H1 (cell line): ENCODE results near the gene CHRM1. TPM values are rescaled to one million over a fixed set of nuclear protein-coding genes. Genes with fewer than 3 reads are reported as not detected.
A peak's percentile ranks its signal among the peaks of the same experiment; 100 is the strongest.

Source experiments
- CTCF ChIA-PET: fragments of 300-600 bp; sonication (Branson Sonifier 250); formaldehyde crosslinking; loops from one replicate; lab custom pipeline; 2021; ENCODE audit not compliant: partially characterized antibody; lab: Charles Lee
- POLR2A ChIA-PET: fragments of 300-600 bp; sonication (Branson Sonifier 250); formaldehyde crosslinking; loops from one replicate; lab custom pipeline; 2021; ENCODE audit warnings: inconsistent platforms; ENCODE audit not compliant: partially characterized antibody; lab: Charles Lee
- DNase-seq, 2 experiments: peaks; one replicate each; pipeline versions ENCODE4 v3.0.0 to v3.0.0-alpha.2; 2010 to 2022; ENCODE audit warnings: low spot score in 2 of 2, low read depth in 1 of 2, mixed read lengths in 1 of 2
- FAIRE-seq: peaks from 2 replicates; lab custom pipeline; 2011; peaks lifted over from hg19 to GRCh38; lab: Jason Lieb, UNC
- H2AFZ ChIP-seq: 2 replicates; pipeline ENCODE4 v1.8.1; 2012; ENCODE audit warnings: low read length, inconsistent platforms
- H2AK5ac ChIP-seq: 2 replicates; pipeline ENCODE4 v1.6.1; 2013; ENCODE audit warnings: low read depth, low read length
- H2BK120ac ChIP-seq: replicated peaks from 2 replicates; pipeline ENCODE3; 2013; ENCODE audit warnings: low read depth, low read length, inconsistent platforms
- H2BK12ac ChIP-seq: 2 replicates; pipeline ENCODE4 v1.6.1; 2013; ENCODE audit warnings: low read depth, low read length
- H2BK15ac ChIP-seq: 2 replicates; pipeline ENCODE4 v1.6.1; 2013; ENCODE audit warnings: low read length
- H2BK20ac ChIP-seq: 2 replicates; pipeline ENCODE4 v1.6.1; 2013; ENCODE audit warnings: low read length
- H2BK5ac ChIP-seq: 2 replicates; pipeline ENCODE4 v1.6.1; 2013; ENCODE audit warnings: low read depth, low read length
- H3K14ac ChIP-seq: 2 replicates; pipeline ENCODE4 v1.6.1; 2013; ENCODE audit warnings: inconsistent platforms; ENCODE audit not compliant: insufficient read length
- H3K18ac ChIP-seq: 2 replicates; pipeline ENCODE4 v1.6.1; 2013; ENCODE audit warnings: low read length; ENCODE audit errors: extremely low read depth
- H3K23ac ChIP-seq: 2 replicates; pipeline ENCODE4 v1.6.1; 2013; ENCODE audit warnings: inconsistent platforms; ENCODE audit not compliant: insufficient read length
- H3K23me2 ChIP-seq: 2 replicates; pipeline ENCODE4 v1.6.1; 2013; ENCODE audit warnings: low read depth, low read length
- H3K27ac ChIP-seq: 2 replicates; pipeline ENCODE4 v1.6.1; 2011; ENCODE audit warnings: low read depth, low read length, inconsistent platforms
- H3K27me3 ChIP-seq, 4 experiments: replicated peaks in 1 of 4; 1 replicate in 1 of 4; 2 replicates in 3 of 4; pipeline versions ENCODE4 v1.6.1 to v1.8.1; 2011 to 2013; ENCODE audit warnings: low read length in 3 of 4, mild to moderate bottlenecking in 3 of 4, inconsistent platforms in 2 of 4, mixed read lengths in 2 of 4, moderate library complexity in 1 of 4; ENCODE audit not compliant: control insufficient read depth in 3 of 4, insufficient read depth in 3 of 4; ENCODE audit errors: extremely low read depth in 1 of 4
- H3K36me3 ChIP-seq, 4 experiments: 2 replicates each; pipeline versions ENCODE4 v1.6.1 to v1.8.1; 2011 to 2013; ENCODE audit warnings: mild to moderate bottlenecking in 4 of 4, low read length in 3 of 4, moderate library complexity in 2 of 4, control low read depth in 1 of 4, inconsistent platforms in 1 of 4; ENCODE audit not compliant: insufficient read depth in 4 of 4, control insufficient read depth in 2 of 4
- H3K4ac ChIP-seq: replicated peaks from 2 replicates; pipeline ENCODE3; 2013; ENCODE audit warnings: low read length, low read depth, mixed read lengths, inconsistent platforms; ENCODE audit not compliant: insufficient read length
- H3K4me1 ChIP-seq, 4 experiments: replicated peaks in 1 of 4; 1 replicate in 1 of 4; 2 replicates in 3 of 4; pipeline versions ENCODE4 v1.6.1 to v1.8.1; 2011 to 2013; ENCODE audit warnings: low read length in 3 of 4, inconsistent platforms in 2 of 4, mixed read lengths in 1 of 4; ENCODE audit not compliant: insufficient read depth in 4 of 4, control insufficient read depth in 3 of 4
- H3K4me2 ChIP-seq, 2 experiments: 2 replicates each; pipeline versions ENCODE4 v1.6.1 to v1.8.1; 2011 to 2013; ENCODE audit warnings: low read depth in 2 of 2, low read length in 2 of 2, control low read depth in 1 of 2, inconsistent platforms in 1 of 2, mild to moderate bottlenecking in 1 of 2; ENCODE audit not compliant: insufficient read depth in 1 of 2
- H3K4me3 ChIP-seq, 4 experiments: fragments of 200-600, 300-600 bp in 1 of 4; sonication (generic), shearing (Covaris generic), sonication (Bioruptor Twin) in 1 of 4; 2 replicates each; pipeline versions ENCODE4 v1.5.1 to v1.8.1; 2011 to 2016; ENCODE audit warnings: low read length in 4 of 4, low read depth in 3 of 4, control low read depth in 2 of 4, inconsistent platforms in 2 of 4, mild to moderate bottlenecking in 2 of 4, mixed read lengths in 1 of 4, moderate library complexity in 1 of 4; ENCODE audit not compliant: insufficient read depth in 2 of 4; ENCODE audit errors: extremely low read depth in 1 of 4
- H3K56ac ChIP-seq: replicated peaks from 2 replicates; pipeline ENCODE3; 2013; ENCODE audit warnings: low read depth, mild to moderate bottlenecking, mixed read lengths, low read length, inconsistent platforms; ENCODE audit not compliant: insufficient read length
- H3K79me1 ChIP-seq: 2 replicates; pipeline ENCODE4 v1.6.1; 2013; ENCODE audit warnings: low read depth, low read length, control low read depth
- H3K79me2 ChIP-seq, 2 experiments: 2 replicates each; pipeline versions ENCODE4 v1.6.1 to v1.8.1; 2012 to 2013; ENCODE audit warnings: low read length in 2 of 2, mild to moderate bottlenecking in 2 of 2, inconsistent platforms in 1 of 2; ENCODE audit not compliant: insufficient read depth in 2 of 2, control insufficient read depth in 1 of 2
- H3K9ac ChIP-seq, 4 experiments: replicated peaks in 1 of 4; 1 replicate in 1 of 4; 2 replicates in 3 of 4; pipeline versions ENCODE4 v1.6.1 to v1.8.1; 2011 to 2013; ENCODE audit warnings: low read depth in 3 of 4, low read length in 3 of 4, control low read depth in 2 of 4, mild to moderate bottlenecking in 2 of 4, moderate library complexity in 2 of 4, inconsistent platforms in 1 of 4; ENCODE audit errors: extremely low read depth in 1 of 4
- H3K9me3 ChIP-seq, 2 experiments: 2 replicates each; pipeline versions ENCODE4 v1.6.1 to v1.8.1; 2012 to 2013; ENCODE audit warnings: mild to moderate bottlenecking in 2 of 2, moderate library complexity in 2 of 2, control low read depth in 1 of 2, inconsistent platforms in 1 of 2, low read depth in 1 of 2, low read length in 1 of 2, mixed read lengths in 1 of 2; ENCODE audit not compliant: insufficient read depth in 2 of 2
- H4K20me1 ChIP-seq, 2 experiments: replicated peaks in 1 of 2; 2 replicates each; pipeline versions ENCODE3 to v1.8.1; 2011 to 2013; ENCODE audit warnings: inconsistent platforms in 2 of 2, low read length in 2 of 2, mild to moderate bottlenecking in 1 of 2; ENCODE audit not compliant: insufficient read depth in 2 of 2, control insufficient read depth in 1 of 2
- H4K5ac ChIP-seq: 2 replicates; pipeline ENCODE4 v1.6.1; 2013; ENCODE audit warnings: low read length, low read depth, mixed read lengths, inconsistent platforms; ENCODE audit not compliant: insufficient read length
- H4K8ac ChIP-seq: 2 replicates; pipeline ENCODE4 v1.8.0; 2013; ENCODE audit warnings: mild to moderate bottlenecking, moderate library complexity, low read length, inconsistent platforms; ENCODE audit not compliant: insufficient read depth; ENCODE audit errors: extremely low read depth
- H4K91ac ChIP-seq: replicated peaks from 2 replicates; pipeline ENCODE3; 2013; ENCODE audit warnings: low read length, mixed read lengths, inconsistent platforms; ENCODE audit not compliant: insufficient read length
- E2F6 ChIP-seq: IDR thresholded peaks from 2 replicates; pipeline ENCODE4 v1.6.1; 2012; ENCODE audit warnings: inconsistent platforms
- KDM1A ChIP-seq: fragments of 200-600, 300-600 bp; sonication (generic); IDR thresholded peaks from 2 replicates; pipeline ENCODE4 v1.7.1; 2016; ENCODE audit warnings: mild to moderate bottlenecking, low read length, borderline replicate concordance
- POLR2A ChIP-seq, 2 experiments: IDR thresholded peaks; 1 replicate in 1 of 2; 2 replicates in 1 of 2; pipeline ENCODE4 v1.6.1; 2011; ENCODE audit warnings: low read depth in 2 of 2, low read length in 2 of 2, mild to moderate bottlenecking in 2 of 2; ENCODE audit errors: control extremely low read depth in 1 of 2
- POLR2AphosphoS5 ChIP-seq: IDR thresholded peaks from 2 replicates; pipeline ENCODE4 v1.6.1; 2011; ENCODE audit warnings: low read depth, low read length
- SIN3A ChIP-seq, 2 experiments: IDR thresholded peaks in 1 of 2; conservative IDR thresholded peaks in 1 of 2; 2 replicates each; pipeline ENCODE4 v1.6.1; 2011 to 2012; ENCODE audit warnings: low read length in 2 of 2, improper control_type of control experiment in 1 of 2, low read depth in 1 of 2, mild to moderate bottlenecking in 1 of 2
- SP1 ChIP-seq: IDR thresholded peaks from 2 replicates; pipeline ENCODE4 v1.6.1; 2011; ENCODE audit warnings: low read depth, low read length
- SRF ChIP-seq: IDR thresholded peaks from 2 replicates; pipeline ENCODE4 v1.6.1; 2011; ENCODE audit warnings: mild to moderate bottlenecking, low read depth, low read length, moderate library complexity
- TBP ChIP-seq: IDR thresholded peaks from 2 replicates; pipeline ENCODE4 v1.6.1; 2011; ENCODE audit warnings: low read depth, low read length, improper control_type of control experiment
- WGBS, 2 experiments: shearing (Covaris generic) in 1 of 2; methylation state at CpG; one replicate each; pipeline versions ENCODE4 v1.1.6 to v1.1.7; 2013 to 2015; ENCODE audit warnings: low lambda C conversion rate in 2 of 2, mixed read lengths in 2 of 2, inconsistent platforms in 1 of 2, low coverage in 1 of 2, missing lambda C conversion rate in 1 of 2; ENCODE audit not compliant: insufficient replicate concordance in 2 of 2, insufficient coverage in 1 of 2, insufficient read length in 1 of 2; ENCODE audit errors: extremely low coverage in 1 of 2, missing lambda C conversion rate in 1 of 2; 5-methylcytosine and 5-hydroxymethylcytosine counted together
- polyA plus RNA-seq, 7 experiments: library from polyadenylated mRNA; depleted of rRNA in 3 of 7; stranded (reverse) in 5 of 7; unstranded in 2 of 7; fragments of >200 nt in 5 of 7; fragments of 200-250 nt in 2 of 7; gene quantifications; 1 replicate in 5 of 7; 2 replicates in 1 of 7; 4 replicates in 1 of 7; pipeline versions ENCODE4 v1.2.1 to v1.2.3, GENCODE V29; 2011 to 2013; ENCODE audit warnings: missing spikeins in 2 of 7, mixed read lengths in 2 of 7
- total RNA-seq: library from RNA; stranded (reverse); fragmentation: NEBNext Ultra II Directional; extraction: Animal tissue kit (Norgen Biotek cat#: 25700); gene quantifications from 2 replicates; pipeline ENCODE4 v1.2.1, GENCODE V29; 2021

CHRM1 gene
- total and polyA plus RNA-seq, 2 of the 8 experiments (the other 6 are each of a cell fraction or from before 2014, with no cell fraction given): 0.08 TPM; not detected in 1

DNA sequence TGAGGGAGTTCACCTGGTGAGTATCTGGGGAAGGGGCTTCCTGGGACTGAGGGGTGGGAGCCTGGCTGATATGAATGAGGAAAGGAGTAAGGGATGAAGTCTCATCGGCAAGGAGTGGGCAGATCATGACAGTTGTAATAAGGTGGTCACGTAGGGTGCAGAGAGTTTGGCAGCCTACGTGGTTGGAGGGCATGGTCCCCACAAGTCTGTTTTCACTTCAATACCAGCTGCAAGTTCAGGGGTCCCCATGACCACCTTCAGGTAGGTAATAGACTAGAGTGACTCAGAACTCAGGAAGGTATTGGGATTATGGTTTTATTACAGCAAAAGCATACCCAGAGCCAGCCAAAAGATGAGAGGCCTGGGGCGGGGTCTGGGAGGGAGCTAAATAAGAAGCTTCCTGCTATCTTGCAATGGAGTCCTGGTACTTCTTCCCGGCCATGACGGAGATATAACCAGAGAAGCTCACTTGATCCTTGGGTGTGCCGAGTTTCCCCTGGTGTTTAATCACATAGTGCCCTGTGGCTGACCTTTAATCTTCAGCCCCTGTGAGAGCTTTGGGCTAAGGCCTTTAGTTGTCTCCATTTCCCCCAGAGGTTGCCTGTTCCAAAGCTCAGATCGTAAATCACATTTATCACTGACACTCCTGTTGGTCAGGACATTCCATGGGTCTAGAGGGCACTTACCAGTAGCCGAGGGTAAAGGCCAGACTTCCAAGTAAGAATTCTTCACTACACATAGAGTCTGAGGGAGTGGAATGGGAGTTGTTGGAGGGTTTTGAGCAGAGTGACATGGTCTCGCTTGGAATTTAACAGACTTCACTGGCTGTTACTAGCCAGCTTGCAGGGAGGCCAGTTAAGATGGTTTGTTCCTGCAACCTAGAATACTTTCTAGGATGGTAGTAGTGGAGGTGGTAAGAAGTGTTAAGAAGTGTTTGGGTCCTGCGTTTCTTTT, 31.4 kb downstream of the CHRM1 start:
- Histone ChIP-seq H3K27ac (0 out of 2 replicates have a peak overlapping the region, but pooled peaks have one; percentile 2), H4K20me1 (peaks cover 9 to 19% of the 10 kb centered on the region in 2 experiments)
- 94% methylated on average over 11 of the region's 11 CpGs; no CpG with 5 or more reads in 1 of the 2 experiments for WGBS, 2 experiments

More for the DNA sequence above, 31.4 kb downstream of the CHRM1 start:
- CTCF ChIA-PET: interaction anchor here (0.6 to 1.8 kb wide), 6 partner anchors 8 to 792 kb away, joined by 3 to 7 read pairs (median 3); partner anchors contain the start of genes SLC3A2 and TMEM179B
- no peak overlapping the region for H3K4me2 ChIP-seq
- H3K4me1 ChIP-seq: peaks cover 0 to 5% (median 0%) of the 10 kb centered on the region in 4 experiments; a peak in 3 of 7 replicates
- H3K9me3 ChIP-seq: no peaks in the 10 kb centered on the region
- H3K4me3 ChIP-seq: no peak overlapping the region
- H2AK5ac ChIP-seq: no peak overlapping the region
- H4K8ac ChIP-seq: no peak overlapping the region
- peaks cover 2% of the 10 kb centered on the region; the same call in 1 of the 2 replicates for H3K79me1 ChIP-seq
- peaks cover 0 to 12% of the 10 kb centered on the region in 2 experiments; a peak in 3 of 4 replicates for H3K79me2 ChIP-seq
- H2BK15ac ChIP-seq: no peak overlapping the region
- no peak overlapping the region for H3K18ac ChIP-seq
- no peak overlapping the region for H4K5ac ChIP-seq
- peaks cover 38 to 53% (median 49%) of the 10 kb centered on the region in 4 experiments for H3K36me3 ChIP-seq
- no peak overlapping the region for H4K91ac ChIP-seq
- H2BK5ac ChIP-seq: no peak overlapping the region
- H2BK20ac ChIP-seq: no peak overlapping the region
- H3K4ac ChIP-seq: no peak overlapping the region
- no peak overlapping the region for H2AFZ ChIP-seq
- no peak overlapping the region for H2BK12ac ChIP-seq
- H3K14ac ChIP-seq: no peak overlapping the region
- POLR2A ChIA-PET: interaction anchor here (0.5 to 57.8 kb wide), 29 partner anchors 11 to 224 kb away, joined by 3 to 2104 read pairs (median 4); partner anchors contain the start of genes C11orf98, CHRM1, CSKMT and LBHD1
- H3K56ac ChIP-seq: no peak overlapping the region
- H3K27me3 ChIP-seq: no peaks in the 10 kb centered on the region
- no peak for FAIRE-seq
- H3K23me2 ChIP-seq: no peaks in the 10 kb centered on the region
- H3K23ac ChIP-seq: no peak overlapping the region
- H2BK120ac ChIP-seq: no peak overlapping the region
- peak overlapping the region in 1 of 4 experiments; percentile 13; a peak in 1 of 7 replicates for H3K9ac ChIP-seq
- no peak for DNase-seq
- TF ChIP-seq TBP (no peak), KDM1A (no peak), POLR2A (IDR thresholded peaks at IDR 0.05; ENCODE audit: control extremely low read depth in 1 of 2, low read depth in 2 of 2, low read length in 2 of 2) (peak; percentile 81 to 89), SIN3A (conservative IDR thresholded peaks at IDR 0.05 in 1 of 2, IDR thresholded peaks at IDR 0.05 in 1 of 2; ENCODE audit: low read depth in 1 of 2, low read length in 2 of 2) (0 out of 4 replicates have a peak, but pooled peaks of 1 of the 2 experiments have one; percentile 11), SRF (no peak), POLR2AphosphoS5 (peak; percentile 99), E2F6 (no peak), SP1 (no peak)
